ENCODE measurements around the gene MAP7.
A peak's percentile ranks its signal among the peaks of the same experiment; 100 is the strongest.

MAP7 gene

DNA sequence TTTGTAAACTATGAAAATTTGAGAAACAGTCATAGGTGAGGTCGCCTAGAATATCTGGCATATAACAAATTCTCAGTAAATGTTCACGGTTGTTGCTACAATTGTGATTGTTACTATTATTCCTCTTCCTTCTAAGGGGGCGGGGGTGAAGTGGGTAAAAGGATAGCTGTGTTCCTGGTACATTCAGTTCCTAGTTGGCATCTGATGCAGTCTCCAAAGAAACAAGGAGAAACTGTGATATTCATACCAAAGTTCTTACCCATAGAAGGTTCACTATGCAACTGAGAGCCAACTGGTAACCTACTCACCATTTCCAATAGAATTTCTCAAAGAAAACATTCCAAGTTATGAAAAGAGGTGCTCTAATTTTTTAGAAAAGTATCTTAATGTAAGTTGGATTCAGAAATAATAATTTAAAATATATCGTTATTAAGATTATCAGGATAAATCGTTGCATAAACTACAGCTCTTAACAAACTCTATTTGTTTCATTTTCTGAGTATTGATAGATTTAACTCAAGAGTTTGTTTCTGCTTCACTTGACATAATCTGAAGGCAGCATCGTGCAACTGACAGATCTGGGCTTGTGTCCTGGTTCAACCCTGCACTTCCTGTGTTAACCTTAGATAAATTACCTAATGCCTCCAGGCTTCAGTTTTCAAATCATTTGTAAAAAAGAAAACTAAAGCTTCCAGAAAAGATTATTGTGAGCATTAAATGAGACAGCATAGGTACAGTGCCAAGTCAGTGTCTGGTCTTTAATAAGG, 13.3 kb upstream of the MAP7 start:
- DNase-seq = peak in 1 of 5 experiments; percentile 34

DNA sequence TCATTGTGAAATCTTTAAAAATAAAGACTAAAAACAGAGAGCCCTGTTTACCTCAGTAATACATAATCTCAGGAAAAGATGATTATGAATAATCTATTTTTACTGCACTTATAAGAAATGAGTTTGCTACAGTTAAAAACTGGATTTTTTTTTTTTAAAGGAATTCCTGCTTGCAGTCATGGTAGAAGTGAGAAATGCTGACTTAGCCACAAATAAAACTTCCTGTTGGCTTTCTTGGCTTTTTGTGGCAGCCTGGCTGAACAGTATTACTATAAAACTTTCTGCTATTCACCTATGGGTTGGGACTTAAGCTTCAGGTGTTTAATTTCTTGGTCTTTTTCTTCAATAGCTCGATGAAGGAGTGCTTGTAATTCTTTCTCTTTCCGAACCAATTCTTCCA, 12.0 kb upstream of the MAP7 start:
- DNase-seq = no peak

DNA sequence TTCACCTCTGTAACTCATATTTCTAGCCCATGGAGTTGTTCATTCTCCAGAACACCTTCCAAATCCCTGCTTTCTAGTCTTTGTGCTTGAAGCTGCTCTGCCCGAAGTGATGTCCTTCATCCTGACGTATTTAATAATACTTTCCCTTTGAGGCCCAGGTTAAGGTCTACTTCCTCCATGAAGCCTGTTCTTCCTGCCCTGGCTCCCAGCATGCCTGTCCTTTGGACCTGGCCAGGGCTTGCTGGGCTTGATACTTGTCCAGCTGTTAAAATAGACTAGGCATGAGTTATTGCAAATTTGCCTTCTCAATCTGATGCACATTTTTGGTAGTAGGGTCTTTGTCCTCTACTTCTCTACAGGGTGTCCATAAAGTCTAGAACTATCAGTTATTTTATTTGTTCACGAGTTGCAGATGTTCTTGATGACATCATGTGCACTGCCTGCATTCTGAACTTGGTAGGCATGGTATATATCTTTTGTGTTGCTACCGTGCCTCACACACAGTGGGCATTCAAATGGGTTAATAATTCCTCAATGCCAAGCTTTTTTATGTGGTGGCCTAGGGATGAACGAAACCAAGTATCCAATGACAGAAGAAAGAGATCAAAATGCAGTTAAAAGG, 3.1 kb upstream of the MAP7 start:
- no peak for DNase-seq

DNA sequence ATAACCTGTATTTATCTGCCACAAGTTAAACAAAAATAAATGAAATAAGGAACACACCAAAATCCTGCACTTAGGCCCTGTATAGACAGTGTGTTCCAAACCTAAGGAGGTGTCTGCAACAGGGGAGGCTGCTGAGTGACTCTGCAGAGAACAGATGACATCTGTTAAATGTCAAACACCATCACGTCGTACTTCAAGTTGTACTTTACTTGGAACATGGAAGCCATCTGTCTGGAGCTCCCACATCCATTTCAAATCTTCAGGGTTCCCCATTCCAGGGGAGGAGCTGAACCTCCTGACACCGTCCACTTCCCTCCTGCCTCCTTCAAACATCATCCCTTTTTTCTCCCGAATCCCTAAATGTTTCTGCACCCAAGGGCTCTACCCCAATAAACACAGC, 1.8 kb upstream of the MAP7 start:
- no peak for DNase-seq

DNA sequence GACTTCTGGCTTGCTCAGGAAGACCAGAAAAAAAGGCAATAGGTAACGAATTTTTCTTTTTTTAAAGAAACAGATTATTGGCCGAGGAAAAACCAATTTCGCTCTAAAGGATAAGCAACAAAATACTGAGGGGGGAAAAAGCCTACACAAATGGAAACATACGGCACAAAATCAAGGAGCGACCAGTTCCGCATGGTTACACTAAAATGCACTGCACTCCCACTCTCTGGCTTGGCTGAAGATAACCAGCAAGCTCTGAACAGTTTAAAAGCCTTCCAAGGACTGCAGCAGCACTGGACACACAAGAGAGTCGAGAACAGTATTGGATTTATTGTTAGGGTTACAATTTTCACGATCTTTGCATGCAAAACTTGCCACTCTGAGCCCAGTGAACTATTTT, 881 bp upstream of the MAP7 start:
- DNase-seq = no peak

DNA sequence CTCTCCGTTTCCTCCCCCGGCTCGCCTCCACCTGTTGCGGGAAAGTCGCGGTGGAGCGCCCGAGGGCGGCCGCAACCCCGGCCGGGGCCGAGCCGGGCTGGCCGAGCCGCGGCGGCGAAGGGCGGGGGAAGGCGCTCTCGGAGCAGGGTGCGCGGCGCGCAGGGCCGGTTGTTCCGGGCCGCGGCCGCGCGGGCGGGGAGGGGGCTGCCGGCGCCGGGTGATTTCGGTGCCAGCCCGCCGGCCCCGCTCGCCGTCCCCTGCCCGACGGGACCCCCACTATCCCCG, 235 bp downstream of the MAP7 start:
- DNase-seq = peak in 1 of 5 experiments; percentile 10

DNA sequence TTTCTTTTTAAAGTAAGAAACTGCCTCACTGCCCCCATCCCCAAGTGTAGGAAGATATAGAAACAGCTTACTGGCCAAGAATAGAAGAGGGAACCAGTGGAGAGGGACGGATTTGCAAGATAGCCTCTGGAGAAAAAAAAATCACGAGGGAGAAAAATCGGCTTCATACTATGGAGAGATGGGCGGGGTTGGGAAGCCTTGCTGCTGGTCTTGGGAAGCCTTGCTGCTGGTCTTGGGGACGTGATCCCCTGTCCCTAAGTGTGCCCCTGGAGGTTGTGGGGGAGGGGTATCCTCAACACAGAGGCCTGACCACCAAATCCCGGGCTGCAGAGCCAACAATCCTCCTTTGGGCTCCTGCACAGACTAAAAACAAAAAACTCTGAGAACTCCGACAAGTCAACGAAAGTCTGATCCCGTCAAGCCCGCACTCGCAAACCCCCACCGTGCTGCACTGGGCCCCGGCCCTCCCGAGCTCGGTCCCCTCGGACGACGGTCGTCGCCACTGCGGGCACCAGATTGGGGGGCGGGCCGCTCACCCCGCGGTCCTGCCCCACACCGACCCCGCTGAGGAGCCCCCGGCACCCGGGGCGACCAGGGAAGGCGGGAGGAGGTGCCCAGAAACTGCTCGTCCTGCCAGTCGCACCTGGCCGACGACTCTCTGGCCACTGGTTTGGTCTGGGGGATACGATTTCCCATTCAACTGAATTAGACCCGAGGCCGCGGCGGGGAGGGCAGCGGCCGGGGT, 750 bp downstream of the MAP7 start:
- no peak for DNase-seq

DNA sequence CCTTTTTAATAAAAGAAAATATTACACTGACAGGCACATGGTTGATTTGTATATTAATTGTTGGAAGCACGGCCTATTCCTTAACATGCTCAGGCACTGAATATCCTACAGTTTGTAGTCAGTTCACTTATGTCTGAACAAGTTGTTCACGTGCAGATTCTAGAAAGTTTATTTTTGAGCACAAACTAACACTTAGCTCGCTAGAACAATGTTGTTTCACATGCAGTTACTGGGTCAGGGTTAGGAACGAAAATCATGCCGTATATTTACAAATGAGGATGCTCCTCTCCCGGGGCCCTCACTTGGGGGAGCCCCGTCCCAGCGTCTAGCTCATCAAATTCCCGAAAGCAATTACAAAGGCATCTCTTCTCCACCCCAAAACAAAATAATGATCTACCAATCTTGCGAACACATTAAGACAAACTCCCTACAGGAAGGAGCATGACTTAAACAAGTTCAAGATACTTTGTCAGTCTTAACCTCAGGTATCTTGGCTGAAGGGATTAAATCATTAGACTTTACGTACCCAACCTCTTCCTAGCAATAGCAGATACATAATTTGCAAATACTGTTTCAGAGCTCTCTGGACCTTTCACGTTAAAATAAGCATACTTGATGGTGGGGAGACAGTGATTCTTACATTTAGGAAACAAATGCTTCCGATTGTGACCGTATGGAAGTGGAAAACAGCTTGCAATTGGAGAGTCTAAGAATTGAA, 1.5 kb downstream of the MAP7 start:
- DNase-seq = no peak

DNA sequence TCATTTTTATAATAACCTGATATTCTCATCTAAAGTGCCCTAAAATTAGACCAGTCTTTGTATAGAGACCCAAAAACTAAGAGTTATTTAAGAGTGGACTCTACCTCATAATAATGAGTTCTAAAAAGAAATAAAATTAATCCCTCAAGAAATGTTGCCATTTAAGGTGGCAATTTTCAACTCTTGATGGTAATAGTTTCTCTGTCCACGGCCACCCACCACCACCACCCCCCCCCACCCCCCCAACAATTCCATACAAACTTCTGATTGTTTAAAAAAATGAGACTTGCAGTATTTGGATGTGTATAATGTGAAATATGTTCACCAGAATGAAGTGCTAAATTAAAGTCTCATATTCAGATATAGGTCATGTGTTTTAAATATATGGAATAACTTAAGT, 2.4 kb downstream of the MAP7 start:
- no peak for DNase-seq

DNA sequence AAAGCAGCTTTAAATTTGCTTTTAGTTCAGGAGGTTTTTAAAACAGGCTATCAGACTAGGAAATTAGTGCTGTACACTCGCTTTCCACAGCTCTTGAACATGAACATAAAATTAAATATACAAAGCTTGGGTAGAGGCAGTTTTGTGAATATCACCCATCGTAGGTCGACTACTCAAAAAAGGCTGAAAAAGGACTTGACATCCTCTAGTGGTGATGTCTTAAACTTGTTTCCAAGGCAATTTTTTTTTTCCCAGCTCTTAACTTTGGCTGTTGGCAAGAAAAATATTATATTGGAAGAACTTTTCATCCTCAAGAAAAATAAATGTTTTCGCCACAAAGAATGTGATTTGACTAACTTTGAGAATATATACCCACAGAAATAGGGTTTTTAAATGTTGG, 2.9 kb downstream of the MAP7 start:
- DNase-seq = no peak

DNA sequence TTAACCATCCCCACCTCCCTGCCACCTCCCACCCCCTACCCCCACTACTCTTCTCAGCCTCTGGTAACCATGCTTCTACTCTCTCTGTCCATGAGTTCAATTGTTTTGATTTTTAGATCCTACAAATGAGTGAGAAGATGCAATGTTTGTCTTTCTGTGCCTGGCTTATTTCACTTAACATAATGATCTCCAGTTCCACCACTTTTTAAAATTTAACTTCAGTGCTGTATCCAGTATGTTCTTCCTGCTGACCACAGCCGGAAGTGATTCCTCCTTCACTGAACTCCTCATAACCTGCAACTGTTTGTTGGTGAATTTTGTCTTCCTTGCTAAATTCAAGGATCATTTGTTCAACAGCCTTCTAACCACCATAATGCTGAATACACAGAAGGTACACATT, 3.9 kb downstream of the MAP7 start:
- no peak for DNase-seq

DNA sequence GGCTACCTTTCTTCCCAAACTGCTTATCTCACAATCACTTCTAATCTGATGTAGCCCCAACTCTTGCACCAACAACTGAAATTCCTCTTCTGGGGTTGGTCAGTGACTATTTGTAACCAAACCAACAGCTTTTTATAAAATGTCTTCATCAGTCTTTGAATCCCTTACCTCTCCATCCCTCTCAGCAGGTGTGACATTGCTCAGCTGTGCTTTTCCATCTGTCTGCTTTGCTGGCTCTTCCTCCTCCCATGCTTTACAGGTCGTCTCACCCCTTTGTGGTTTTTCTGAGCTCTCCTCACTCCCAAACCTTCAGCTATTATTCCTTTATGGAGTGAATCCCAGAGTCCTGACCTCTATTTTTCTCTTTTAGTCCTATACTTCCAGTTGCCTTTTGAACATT, 5.9 kb downstream of the MAP7 start:
- no peak for DNase-seq

DNA sequence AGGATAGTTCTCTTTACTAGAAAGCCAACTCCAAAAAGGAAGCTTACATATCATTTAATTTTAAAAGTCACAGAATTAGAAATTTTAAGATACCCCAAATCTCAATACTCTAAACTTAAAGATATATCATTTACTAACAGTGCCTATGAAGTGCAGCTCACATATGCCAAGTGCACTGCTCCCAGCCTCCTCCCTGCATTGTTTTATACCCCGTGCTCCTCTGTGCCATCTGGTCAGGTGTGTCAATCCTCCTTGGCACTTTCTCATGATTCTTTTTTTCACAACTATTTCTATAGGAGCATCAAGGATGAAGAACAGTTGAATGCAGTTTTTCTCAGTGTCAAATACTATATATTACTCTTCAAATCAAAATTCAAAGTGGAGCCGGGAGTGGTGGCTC, 8.8 kb downstream of the MAP7 start:
- DNase-seq = no peak

DNA sequence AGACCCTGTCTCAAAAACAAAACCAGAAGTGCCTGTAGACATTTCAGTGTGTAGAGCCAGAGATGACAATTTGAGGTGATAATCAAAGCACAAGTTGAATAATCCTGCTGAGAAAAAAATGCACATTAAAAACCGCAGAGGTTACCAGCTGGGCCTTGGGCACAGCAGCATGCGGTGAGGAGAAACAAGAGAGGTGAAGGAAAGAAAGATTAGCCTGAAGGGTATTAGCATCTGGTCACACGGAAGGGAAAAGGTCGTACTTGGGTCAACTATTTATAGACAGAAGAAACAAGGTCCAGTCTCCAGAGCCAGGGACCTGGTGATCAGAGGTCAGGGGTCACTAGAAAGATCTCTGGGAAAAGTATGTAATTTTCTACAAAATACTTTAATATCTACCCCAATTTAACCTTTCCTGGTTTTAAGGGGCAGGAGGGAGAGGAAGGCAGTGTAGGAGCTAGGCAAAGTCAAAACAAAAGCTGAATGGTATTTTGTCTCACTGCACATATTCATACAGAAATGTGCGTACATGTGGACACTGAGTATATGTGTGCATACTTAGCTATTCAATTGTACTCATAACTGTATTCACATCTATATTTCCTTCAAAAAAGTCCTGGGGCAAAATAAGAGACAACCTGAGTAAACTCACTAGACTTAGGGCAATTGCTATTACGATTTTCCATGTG, 10.1 kb downstream of the MAP7 start:
- no peak for DNase-seq

DNA sequence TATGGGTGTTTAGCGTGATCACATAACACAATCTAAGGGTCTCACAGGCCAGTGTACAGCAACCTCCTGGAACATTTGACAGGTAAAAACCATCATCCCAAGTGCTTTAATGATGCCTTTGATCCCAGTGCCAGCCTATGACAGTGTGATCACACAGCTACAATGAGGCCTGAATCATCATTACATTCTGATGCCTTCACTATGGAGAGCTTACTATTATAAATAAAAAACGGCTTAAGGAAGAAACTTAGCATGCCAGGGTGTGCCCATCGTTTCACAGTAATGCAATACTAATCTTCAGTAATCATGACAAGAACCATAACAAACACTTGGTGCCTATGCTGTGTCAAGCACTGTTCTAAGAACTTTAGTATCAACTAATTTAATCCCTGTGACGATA, 11.4 kb downstream of the MAP7 start:
- no peak for DNase-seq

DNA sequence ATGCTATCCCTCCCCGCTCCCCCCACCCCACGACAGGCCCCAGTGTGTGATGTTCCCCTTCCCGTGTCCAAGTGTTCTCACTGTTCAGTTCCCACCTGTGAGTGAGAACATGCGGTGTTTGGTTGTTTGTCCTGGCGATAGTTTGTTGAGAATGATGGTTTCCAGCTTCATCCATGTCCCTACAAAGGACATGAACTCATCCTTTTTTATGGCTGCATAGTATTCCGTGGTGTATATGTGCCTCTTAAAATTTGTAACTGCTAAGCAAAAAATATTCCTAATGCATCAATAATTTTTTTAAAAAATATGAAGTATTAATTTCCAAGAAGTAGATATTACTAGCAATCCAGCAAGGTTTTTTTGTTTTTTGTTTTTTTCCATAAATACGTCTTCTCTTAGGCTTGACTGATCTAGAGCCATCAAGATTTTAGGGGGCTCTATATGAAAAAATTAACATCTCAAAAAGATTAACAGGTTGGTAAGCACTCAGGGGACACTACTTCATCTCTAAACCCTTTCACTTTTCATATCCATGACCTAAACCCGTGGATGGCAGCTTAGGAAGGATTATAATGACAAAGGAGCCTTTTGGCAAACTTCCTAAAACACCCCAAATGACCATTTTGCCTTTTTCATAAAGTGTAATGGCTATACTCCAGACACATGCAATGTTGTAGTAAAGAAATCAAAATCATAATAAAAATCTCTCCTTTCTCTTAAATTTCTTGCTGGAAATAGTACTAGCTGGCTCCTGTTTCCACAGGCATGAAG, 14.2 kb downstream of the MAP7 start:
- DNase-seq = no peak

DNA sequence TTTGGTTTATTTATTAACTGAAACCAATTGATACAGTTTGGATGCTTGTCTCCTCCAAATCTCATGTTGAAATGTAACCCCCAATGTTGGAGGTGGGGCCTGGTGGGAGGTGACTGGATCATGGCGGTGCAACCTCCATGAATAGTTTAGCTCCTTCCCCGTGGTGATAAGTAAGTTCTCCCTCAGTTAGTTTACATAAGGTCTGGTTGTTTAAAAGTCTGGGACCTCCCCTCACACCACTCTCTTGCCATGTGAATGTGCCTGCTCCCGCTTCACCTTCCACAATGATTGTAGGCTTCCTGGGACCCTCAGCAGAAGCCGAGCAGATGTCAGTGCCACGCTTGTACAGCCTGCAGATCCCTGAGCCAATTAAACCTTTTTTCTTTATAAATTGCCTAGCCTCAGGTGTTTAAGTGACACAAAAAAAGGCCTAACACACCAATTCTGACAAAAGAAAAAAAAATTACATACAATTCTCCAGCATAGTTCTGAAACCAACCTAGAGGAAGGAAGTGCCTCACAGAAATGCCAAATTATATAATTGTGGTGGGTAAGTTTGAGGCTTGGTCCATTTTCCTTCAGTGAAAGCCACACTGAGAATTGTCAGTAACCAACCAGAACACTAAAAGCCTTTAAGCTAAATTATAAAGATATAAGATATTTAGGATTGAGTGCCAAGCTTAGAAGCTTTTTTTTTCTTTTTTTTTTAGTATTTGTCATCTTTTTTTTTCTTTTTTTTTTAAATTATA, 15.0 kb downstream of the MAP7 start:
- no peak for DNase-seq

DNA sequence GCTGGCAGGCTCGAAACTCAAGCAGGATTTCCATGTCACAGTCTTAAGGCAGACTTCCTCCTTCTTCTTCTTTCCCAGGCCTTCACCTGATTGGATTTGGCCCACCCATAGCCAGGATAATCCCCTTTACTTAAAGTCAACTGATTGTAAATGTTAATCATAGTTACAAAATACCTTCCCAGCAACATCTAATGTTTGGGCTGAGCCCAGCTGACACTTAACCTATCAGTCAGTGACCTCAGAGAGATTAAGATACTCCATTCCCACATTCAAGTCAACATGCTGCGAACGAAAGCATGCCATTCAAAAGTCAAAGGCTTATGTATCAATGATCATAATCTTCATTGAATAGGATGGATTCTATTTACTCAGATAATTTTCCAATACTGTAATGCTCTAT, 16.0 kb downstream of the MAP7 start:
- DNase-seq = no peak

DNA sequence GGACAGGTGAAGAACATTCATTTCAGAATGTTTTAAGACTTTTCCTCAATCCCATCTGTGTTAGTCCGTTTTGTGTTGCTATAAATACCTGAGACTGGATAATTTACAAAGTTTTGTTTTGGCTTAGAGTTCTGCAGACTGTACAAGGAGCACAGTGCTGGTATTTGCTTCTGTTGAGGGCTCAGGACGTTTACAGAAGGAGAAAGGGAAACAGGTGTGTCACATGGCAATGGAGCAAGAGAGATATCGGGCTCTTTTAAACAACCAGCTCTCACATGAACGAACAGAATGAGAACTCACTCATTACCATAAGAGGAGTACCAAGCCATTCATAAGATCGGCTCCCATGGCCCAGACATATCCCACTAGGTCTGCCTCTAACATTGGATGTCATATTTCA, 16.7 kb downstream of the MAP7 start:
- no peak for DNase-seq

DNA sequence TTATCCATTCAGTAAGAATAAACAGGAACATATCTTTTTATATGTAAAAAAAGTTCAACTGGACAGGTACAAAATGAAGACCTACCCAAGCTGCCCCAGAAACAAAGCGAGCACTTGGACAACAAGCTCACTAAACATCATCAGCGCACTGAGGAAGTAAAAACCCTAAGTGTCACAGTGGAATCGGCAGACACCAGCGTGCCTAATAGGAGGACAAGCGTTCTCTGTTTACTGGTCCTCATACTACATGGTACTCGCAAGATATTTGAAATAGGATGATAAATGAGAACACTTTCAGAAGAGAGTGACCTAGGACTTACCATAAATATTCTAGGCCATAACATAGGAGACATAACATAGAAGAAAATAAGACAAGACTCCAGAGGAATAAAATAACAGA, 18.2 kb downstream of the MAP7 start:
- no peak for DNase-seq

DNA sequence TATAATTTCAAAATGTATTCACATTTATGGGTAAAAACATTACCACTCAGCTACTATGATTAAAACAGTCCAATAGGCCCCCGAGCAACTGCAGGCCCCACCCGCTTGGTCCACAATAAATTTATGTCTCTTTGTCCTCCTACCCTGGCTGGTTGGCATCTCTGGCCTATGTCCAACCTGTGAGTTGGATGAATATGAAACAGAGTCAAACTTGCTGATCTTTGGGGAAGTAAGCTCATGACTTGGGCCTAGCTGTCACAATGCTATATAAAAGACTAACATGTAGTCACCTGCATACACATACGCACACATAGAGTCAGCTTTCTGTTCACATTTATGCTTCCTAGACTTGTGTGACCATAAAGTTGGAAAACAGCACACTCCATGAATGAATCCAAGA, 20.5 kb downstream of the MAP7 start:
- no peak for DNase-seq

DNA sequence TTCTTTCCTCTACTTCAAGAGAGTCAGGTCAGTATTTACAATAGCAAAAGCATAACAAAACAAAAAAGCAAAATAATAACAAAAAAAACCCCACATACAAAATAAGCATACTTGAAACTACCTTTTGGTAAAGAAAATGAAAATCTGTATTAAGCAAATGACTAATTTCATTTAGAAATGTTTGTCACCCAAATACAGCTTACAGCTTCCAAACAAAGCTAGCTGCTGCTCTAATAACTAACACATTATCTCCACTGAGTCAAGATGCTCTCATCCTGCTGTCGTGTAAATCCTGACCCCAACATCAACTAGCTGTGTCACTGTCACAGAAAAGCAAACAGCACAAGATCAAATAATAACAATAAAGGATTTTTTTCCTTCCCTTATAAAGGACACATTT, 21.7 kb downstream of the MAP7 start:
- no peak for DNase-seq
